ENCODE results near the gene PSMB2.

Gene PSMB2

DNA sequence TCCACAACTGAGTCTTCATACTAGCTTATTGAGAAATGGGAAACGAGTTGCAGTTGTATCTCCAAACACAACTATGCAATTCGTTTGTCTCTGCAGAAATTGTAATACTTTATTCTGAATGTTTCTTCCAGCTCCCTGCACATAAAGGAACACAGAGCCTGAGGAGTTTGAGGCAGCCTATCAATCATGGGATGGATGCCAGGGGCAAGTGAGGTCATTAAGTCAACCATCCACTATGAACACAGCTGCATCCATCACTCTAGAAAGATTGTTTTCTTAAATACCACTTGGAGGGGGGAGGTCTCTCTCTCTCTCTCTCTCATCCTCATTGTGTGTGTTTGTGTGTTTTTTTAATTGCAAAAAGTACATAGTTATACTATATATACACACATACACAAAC is 2.9 kb upstream of the PSMB2 start:
- no peak for DNase-seq (ENCODE audit: extremely low read depth, low read depth)
- TF ChIP-seq, protein P1, sequence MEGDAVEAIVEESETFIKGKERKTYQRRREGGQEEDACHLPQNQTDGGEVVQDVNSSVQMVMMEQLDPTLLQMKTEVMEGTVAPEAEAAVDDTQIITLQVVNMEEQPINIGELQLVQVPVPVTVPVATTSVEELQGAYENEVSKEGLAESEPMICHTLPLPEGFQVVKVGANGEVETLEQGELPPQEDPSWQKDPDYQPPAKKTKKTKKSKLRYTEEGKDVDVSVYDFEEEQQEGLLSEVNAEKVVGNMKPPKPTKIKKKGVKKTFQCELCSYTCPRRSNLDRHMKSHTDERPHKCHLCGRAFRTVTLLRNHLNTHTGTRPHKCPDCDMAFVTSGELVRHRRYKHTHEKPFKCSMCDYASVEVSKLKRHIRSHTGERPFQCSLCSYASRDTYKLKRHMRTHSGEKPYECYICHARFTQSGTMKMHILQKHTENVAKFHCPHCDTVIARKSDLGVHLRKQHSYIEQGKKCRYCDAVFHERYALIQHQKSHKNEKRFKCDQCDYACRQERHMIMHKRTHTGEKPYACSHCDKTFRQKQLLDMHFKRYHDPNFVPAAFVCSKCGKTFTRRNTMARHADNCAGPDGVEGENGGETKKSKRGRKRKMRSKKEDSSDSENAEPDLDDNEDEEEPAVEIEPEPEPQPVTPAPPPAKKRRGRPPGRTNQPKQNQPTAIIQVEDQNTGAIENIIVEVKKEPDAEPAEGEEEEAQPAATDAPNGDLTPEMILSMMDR (IDR thresholded peaks at IDR 0.05; ENCODE audit: low read depth, low read length) = no peak

DNA sequence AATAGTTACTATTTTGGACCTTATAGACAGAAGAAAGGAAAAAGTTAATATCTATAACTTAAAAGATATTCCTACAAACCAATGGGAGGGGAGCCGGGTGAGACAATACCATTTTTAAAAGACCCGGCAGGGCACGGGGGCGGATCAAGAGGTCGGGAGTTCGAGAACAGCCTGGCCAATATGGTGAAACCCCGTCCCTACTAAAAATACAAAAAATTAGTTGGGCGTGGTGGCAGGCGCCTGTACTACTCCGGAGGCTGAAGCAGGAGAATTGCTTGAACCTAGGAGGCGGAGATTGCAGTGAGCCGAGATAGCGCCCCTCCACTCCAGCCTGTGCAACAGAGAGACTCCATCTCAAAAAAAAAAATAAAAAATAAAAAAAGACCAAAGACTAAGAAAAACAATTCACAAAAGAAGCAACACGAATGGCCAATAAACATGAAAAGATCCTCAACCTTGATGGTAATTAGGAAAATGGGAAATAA is 1.2 kb upstream of the PSMB2 start:
- TF ChIP-seq, protein P1 (IDR thresholded peaks at IDR 0.05; ENCODE audit: low read depth, low read length) = no peak
- no peak for DNase-seq (ENCODE audit: extremely low read depth, low read depth)

DNA sequence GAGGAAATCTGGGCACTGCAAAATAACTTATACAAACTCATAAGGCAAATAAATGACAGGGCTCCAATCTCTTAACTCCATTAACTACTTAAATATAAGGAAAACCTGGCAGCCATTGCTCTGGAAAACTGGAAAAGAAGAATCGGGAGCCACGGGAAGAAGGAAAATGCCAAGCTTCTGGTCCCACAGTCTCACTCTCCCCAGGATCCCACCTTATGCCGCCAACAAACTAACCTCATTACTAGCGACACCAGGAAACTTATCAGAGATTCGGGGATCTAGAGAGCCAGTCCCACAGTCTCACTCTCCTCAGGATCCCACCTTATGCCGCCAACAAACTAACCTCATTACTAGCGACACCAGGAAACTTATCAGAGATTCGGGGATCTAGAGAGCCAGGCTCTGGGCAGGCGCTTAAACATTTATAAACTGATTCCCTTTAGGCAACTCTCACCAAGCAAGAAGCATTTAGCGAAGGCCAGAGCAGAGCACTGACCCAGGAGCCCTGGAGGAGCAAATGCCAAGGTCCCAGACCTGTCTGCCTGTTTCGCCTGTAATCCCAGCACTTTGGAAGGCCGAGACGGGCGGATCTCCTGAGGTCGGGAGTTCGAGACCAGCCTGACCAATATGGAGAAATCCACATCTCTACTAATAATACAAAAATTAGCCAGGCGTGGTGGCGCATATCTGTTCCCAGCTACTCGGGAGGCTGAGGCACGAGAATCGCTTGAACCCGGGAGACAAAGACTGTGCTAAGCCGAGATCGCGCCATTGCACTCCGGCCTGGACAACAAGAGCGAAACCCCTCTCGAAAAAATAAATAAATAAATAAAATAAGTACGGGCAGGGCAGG is 720 bp downstream of the PSMB2 start:
- no peak for DNase-seq (ENCODE audit: extremely low read depth, low read depth)
- TF ChIP-seq, protein P1 (IDR thresholded peaks at IDR 0.05; ENCODE audit: low read depth, low read length) = no peak

DNA sequence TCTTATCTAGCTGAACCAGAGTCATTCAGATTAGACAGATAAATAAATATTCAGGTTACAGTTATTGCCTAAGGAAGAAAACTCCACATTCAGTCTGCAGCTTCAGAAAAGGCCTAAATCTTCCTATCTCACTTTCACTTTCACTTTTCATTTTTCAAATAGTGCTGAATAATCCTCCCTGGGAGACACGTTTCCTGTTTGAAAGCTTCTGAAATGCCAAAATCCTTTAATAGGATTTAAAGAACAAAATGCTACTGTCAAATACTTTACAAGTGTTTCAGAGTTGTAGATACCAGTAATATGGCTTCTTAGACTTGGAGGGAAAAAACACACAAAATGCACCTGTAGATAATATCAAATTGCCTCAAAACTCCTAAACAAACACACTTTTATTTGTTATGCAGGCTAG is 3.9 kb downstream of the PSMB2 start:
- TF ChIP-seq, protein P1 (IDR thresholded peaks at IDR 0.05; ENCODE audit: low read depth, low read length) = no peak
- no peak for DNase-seq (ENCODE audit: extremely low read depth, low read depth)

DNA sequence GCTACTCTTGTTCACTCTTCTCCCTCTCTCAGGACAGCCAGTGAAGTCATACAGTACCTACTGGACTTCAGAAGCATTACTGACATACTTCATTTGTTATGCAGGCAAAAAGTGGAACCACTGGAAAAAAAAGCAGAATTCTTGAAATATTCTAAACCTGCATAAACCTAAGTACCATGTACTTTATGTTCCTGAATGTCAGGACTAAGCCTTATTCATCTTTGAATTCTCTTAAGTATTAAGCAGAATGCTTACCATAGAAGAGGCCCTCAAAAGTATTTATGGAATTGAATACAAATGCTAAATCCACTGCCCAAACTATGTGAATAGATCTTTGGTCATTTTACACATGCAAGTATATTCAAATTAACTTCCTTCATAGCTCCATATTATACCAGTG is 7.8 kb downstream of the PSMB2 start:
- no peak for DNase-seq (ENCODE audit: extremely low read depth, low read depth)
- TF ChIP-seq, protein P1 (IDR thresholded peaks at IDR 0.05; ENCODE audit: low read depth, low read length) = no peak

DNA sequence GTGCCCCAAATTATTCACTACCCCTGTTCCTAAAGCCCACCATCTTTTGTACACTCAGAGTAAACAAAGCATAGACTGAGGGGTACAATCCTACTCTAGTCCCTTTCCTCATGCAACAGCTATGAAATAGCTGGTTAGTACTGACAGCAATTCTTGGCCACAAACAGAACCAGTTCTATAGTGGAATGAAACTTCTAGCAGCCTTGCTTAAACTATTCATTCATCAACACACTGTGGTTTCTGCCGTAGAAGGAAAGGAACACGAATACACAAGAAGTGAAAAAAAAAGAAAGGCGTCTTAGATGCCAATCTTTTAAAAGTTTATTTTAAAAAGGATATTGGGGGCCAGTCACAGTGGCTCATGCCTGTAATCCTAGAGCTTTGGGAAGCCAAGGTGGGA is 9.9 kb downstream of the PSMB2 start:
- TF ChIP-seq, protein P1 (IDR thresholded peaks at IDR 0.05; ENCODE audit: low read depth, low read length) = no peak
- DNase-seq (ENCODE audit: extremely low read depth, low read depth) = no peak

DNA sequence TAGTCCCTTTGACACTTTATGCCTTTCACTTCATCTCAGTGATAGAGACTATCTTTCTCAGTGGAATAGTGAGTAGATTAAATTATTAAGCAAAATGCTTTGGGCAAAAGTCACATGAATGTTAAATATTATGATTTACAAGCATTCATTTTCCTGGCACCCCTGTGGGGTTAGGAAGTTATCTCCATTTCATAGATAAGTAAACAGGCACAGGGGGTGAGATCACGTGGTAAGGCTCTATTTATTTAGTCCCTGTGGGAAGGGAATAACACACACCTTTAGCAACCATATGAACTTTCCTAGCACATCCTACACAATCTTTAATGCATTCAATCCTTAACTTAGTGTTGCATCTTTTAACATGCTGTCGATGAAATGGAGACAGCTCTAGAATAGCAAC is 12.3 kb downstream of the PSMB2 start:
- TF ChIP-seq, protein P1 (IDR thresholded peaks at IDR 0.05; ENCODE audit: low read depth, low read length) = no peak
- no peak for DNase-seq (ENCODE audit: extremely low read depth, low read depth)

All from AG09319 (cell line).